Sigmoid colon (tissue), 7 donors: ENCODE results near the gene LTBP1. TPM values are rescaled to one million over a fixed set of nuclear protein-coding genes. Genes with fewer than 3 reads are reported as not detected.

Experiments
- DNase-seq: peaks from one replicate; pipeline ENCODE4 v3.0.0-alpha.2; 2019
- H3K27ac ChIP-seq, 4 donors: fragments of 200-600 bp; sonication (generic); one replicate each; pipeline ENCODE4 v1.5.1; 2016 to 2019; ENCODE audit warnings: mild to moderate bottlenecking in 1 of 4
- H3K27me3 ChIP-seq, 3 donors: fragments of 200-600 bp; sonication (generic); one replicate each; pipeline ENCODE4 v1.5.1; 2019; ENCODE audit warnings: mild to moderate bottlenecking in 1 of 3
- H3K36me3 ChIP-seq, 4 donors: fragments of 200-600 bp; sonication (generic); one replicate each; pipeline ENCODE4 v1.5.1; 2016 to 2019
- H3K4me1 ChIP-seq, 4 donors: fragments of 200-600 bp; sonication (generic); one replicate each; pipeline ENCODE4 v1.5.1; 2017 to 2019
- H3K4me3 ChIP-seq, 4 donors: fragments of 200-600 bp; sonication (generic); one replicate each; pipeline ENCODE4 v1.5.1; 2017 to 2019; ENCODE audit warnings: mild to moderate bottlenecking in 2 of 4, moderate library complexity in 1 of 4
- H3K9me3 ChIP-seq, 4 donors: fragments of 200-600 bp in 3 of 4; sonication (generic) in 3 of 4; one replicate each; pipeline versions ENCODE4 v1.5.1 to v1.6.1; 2013 to 2019
- EP300 ChIP-seq, 4 donors: sonication (generic); formaldehyde crosslinking; IDR thresholded peaks; one replicate each; pipeline ENCODE4 v1.6.1; 2017; ENCODE audit warnings: antibody characterized with exemption in 4 of 4
- POLR2A ChIP-seq, 2 donors: fragments of 450-650 bp; IDR thresholded peaks; one replicate each; pipeline ENCODE4 v1.6.1; 2016; ENCODE audit warnings: antibody characterized with exemption in 2 of 2, mild to moderate bottlenecking in 2 of 2, moderate library complexity in 2 of 2
- POLR2AphosphoS5 ChIP-seq, 4 donors: sonication (generic); formaldehyde crosslinking; IDR thresholded peaks; one replicate each; pipeline ENCODE4 v1.6.1; 2017; ENCODE audit warnings: antibody characterized with exemption in 4 of 4
- WGBS, 2 donors: extraction: QIAGEN DNeasy Blood & Tissue Kit; methylation state at CpG; one replicate each; pipeline ENCODE4 v1.1.7; 2013; 5-methylcytosine and 5-hydroxymethylcytosine counted together
- intact Hi-C: fragments of 100-400 bp; cut with DNase I; formaldehyde crosslinking; loops from one replicate; pipeline ENCODE4 v1.15.1; 2023
- polyA plus RNA-seq, 3 donors: library from polyadenylated mRNA; stranded (reverse); fragments of 200-250 nt; gene quantifications; one replicate each; pipeline ENCODE4 v1.2.3, GENCODE V29; 2013
- total RNA-seq, 4 donors: library from RNA; depleted of rRNA; stranded (reverse); fragments of >200 nt; gene quantifications; one replicate each; pipeline ENCODE4 v1.1.0, GENCODE V29; 2016
- TF ChIP-seq, protein P1 (sequence below), 4 experiments: fragments of 450-650 bp in 3 of 4; fragments of 200-600 bp in 1 of 4; IDR thresholded peaks; one replicate each; pipeline ENCODE4 v1.5.1; 2016 to 2019; ENCODE audit warnings: antibody characterized with exemption in 4 of 4, mild to moderate bottlenecking in 3 of 4, moderate library complexity in 2 of 4
- donor health status: healthy with polysubstance abuse.
- donor health status: Bipolar disorder and iron deficiency.
- donor health status: healthy.

LTBP1 gene
- total and polyA plus RNA-seq, 7 donors, result 3.0 to 102 (median 34.2) TPM

DNA sequence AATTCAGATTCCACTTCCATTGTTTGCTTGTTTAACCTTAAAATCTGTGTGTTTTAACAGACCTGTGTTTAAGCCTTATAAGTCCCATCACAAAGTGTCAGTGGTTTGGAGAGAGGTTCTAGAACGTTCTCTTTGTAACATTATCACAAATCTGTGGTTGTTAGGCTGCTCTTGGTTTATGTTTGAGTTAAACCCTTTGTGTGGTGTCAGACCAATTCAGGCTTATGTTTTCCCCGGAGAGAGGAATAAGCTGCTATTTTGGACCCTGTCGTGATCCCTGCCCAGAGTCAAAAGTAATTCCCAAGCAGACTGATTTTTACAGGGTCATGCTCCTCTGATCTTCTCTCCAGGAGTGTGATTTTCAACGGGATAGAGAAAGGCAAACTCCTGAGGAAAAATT, 43.8 kb upstream of the LTBP1 start:
- intact Hi-C loops, result no loop called here
- no peak for TF ChIP-seq POLR2AphosphoS5 (IDR thresholded peaks at IDR 0.05)
- TF ChIP-seq POLR2A (IDR thresholded peaks at IDR 0.05), result no peak
- TF ChIP-seq, protein P1, sequence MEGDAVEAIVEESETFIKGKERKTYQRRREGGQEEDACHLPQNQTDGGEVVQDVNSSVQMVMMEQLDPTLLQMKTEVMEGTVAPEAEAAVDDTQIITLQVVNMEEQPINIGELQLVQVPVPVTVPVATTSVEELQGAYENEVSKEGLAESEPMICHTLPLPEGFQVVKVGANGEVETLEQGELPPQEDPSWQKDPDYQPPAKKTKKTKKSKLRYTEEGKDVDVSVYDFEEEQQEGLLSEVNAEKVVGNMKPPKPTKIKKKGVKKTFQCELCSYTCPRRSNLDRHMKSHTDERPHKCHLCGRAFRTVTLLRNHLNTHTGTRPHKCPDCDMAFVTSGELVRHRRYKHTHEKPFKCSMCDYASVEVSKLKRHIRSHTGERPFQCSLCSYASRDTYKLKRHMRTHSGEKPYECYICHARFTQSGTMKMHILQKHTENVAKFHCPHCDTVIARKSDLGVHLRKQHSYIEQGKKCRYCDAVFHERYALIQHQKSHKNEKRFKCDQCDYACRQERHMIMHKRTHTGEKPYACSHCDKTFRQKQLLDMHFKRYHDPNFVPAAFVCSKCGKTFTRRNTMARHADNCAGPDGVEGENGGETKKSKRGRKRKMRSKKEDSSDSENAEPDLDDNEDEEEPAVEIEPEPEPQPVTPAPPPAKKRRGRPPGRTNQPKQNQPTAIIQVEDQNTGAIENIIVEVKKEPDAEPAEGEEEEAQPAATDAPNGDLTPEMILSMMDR (IDR thresholded peaks at IDR 0.05), result no peak
- TF ChIP-seq EP300 (IDR thresholded peaks at IDR 0.05), result no peak
- Histone ChIP-seq H3K9me3 (no peaks in the 10 kb centered on the region), H3K27me3 (no peaks in the 10 kb centered on the region), H3K27ac (no peak overlapping the region), H3K4me3 (no peak overlapping the region), H3K36me3 (no peaks in the 10 kb centered on the region), H3K4me1 (peaks cover 0 to 3% (median 1%) of the 10 kb centered on the region in 4 donors)
- 53 to 59% methylated on average over 4 of the region's 4 CpGs for WGBS, 2 donors
- DNase-seq, result no peak

DNA sequence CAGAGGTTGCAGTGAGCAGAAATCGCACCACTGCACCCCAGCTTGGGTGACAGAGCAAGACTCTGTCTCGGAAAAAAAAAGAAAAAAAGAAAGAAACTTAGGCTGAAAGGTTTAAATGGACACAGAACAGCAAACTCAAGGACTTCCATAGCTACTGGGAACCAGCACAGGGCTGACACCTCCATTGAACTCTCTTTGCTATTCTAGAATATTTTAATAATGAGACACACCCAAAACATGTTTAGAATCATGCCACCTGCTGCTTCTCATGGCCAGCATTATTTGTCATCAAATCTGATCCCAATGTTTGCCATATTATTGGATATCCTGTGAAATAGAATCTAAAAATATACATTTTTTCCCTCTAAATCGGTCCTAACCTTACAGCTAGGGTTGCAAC, 42.7 kb upstream of the LTBP1 start:
- Histone ChIP-seq H3K9me3 (no peaks in the 10 kb centered on the region), H3K27me3 (no peaks in the 10 kb centered on the region), H3K4me3 (no peak overlapping the region), H3K27ac (no peak overlapping the region), H3K4me1 (peaks cover 0 to 3% (median 1%) of the 10 kb centered on the region in 4 donors), H3K36me3 (no peaks in the 10 kb centered on the region)
- DNase-seq, result no peak
- intact Hi-C loops, result no loop called here
- 87 to 93% methylated on average over 3 of the region's 3 CpGs for WGBS, 2 donors
- TF ChIP-seq POLR2A (IDR thresholded peaks at IDR 0.05) (no peak), POLR2AphosphoS5 (IDR thresholded peaks at IDR 0.05) (no peak), EP300 (IDR thresholded peaks at IDR 0.05) (no peak)
- TF ChIP-seq, protein P1 (IDR thresholded peaks at IDR 0.05), result no peak

DNA sequence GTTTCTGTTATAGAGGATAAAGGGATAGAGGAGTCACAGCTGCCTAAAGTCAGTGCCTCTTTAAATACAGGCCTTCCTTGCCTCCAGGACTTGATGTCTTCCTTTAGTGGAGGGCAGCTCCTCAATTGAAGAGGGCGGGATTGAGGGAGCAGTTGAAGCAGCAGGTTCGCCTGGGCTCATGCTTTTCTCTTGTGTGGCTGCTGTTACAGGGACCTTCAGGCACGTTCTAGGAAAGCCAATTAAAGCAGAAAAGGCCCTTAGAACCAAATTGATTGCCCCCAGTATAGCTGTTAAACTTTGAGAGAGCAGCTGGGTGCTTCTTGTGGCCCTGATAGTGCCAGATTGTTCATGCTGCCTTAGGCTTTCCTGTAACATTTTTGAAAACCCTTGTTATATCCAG, 42.0 kb upstream of the LTBP1 start:
- no peak for DNase-seq
- H3K36me3 ChIP-seq, result no peaks in the 10 kb centered on the region
- H3K4me1 ChIP-seq, result peaks cover 0 to 3% (median 1%) of the 10 kb centered on the region in 4 donors
- TF ChIP-seq POLR2AphosphoS5 (IDR thresholded peaks at IDR 0.05) (no peak), EP300 (IDR thresholded peaks at IDR 0.05) (no peak)
- no peak overlapping the region for H3K4me3 ChIP-seq
- WGBS, 2 donors, result 64 to 67% methylated on average over 3 of the region's 3 CpGs
- intact Hi-C loops, result no loop called here
- no peak overlapping the region for H3K27ac ChIP-seq
- no peaks in the 10 kb centered on the region for H3K9me3 ChIP-seq
- no peaks in the 10 kb centered on the region for H3K27me3 ChIP-seq

DNA sequence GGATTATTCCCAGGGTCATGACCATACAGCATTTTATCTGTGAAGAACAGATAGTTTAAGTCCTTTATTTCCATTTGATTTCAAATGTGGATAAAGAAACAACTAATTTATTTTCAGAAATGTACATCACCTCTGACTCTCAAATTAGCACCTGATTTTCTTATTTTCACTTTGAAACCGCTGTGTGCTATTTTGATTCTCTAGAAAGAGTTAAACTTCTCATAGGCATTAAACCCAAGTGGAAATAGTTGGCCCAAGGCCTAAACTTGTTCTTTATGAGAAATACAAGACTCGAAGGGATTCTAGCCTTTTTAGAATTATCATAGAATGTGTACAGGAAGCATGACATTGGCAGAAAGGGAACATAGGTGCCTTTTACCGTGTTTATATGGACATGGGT, 41.5 kb upstream of the LTBP1 start:
- TF ChIP-seq POLR2A (IDR thresholded peaks at IDR 0.05) (no peak), EP300 (IDR thresholded peaks at IDR 0.05) (no peak), POLR2AphosphoS5 (IDR thresholded peaks at IDR 0.05) (no peak)
- TF ChIP-seq, protein P1 (IDR thresholded peaks at IDR 0.05), result no peak
- Histone ChIP-seq H3K4me1 (peaks cover 0 to 3% (median 1%) of the 10 kb centered on the region in 4 donors), H3K27me3 (no peaks in the 10 kb centered on the region), H3K36me3 (no peaks in the 10 kb centered on the region), H3K4me3 (no peak overlapping the region), H3K9me3 (no peaks in the 10 kb centered on the region), H3K27ac (no peak overlapping the region)
- WGBS, 2 donors, result 63 to 79% methylated on average over 3 of the region's 3 CpGs
- intact Hi-C loops, result no loop called here
- no peak for DNase-seq

DNA sequence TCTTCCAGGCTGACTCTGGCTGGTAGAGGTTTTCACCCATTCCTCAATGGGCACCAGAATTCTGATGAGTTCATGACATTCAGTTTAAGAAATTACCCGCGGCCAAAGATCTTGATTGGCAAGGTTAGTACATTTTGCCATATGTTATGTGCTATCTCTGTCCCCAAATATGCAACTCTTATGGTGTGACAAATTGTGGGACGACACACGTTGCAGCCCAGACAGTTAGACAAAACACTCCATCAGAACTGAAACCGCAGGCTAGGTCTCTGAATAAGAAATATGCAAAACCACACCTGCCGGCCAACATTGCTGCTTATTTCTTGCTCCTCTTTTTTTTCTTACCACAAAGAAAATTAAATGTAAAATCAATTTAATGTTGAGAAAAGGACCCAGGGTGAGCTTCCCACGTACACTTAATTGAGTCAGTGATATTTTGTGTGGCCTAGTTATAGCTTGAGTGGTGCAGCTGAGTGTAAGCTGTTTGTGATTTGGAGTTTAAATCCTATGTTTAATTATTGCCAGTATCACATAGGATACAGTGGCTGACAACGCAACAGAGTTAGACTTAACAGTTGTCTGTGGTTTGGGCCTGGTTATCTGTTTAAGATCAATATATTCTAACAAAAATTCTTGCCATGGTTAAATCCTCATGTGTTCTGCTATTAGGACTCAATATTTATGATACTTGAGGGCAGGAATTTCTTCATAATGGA, 35.7 kb upstream of the LTBP1 start:
- no peaks in the 10 kb centered on the region for H3K36me3 ChIP-seq
- TF ChIP-seq POLR2AphosphoS5 (IDR thresholded peaks at IDR 0.05), result no peak
- TF ChIP-seq POLR2A (IDR thresholded peaks at IDR 0.05), result no peak
- TF ChIP-seq, protein P1 (IDR thresholded peaks at IDR 0.05), result no peak
- TF ChIP-seq EP300 (IDR thresholded peaks at IDR 0.05), result no peak
- H3K27ac ChIP-seq, result no peak overlapping the region
- H3K9me3 ChIP-seq, result no peaks in the 10 kb centered on the region
- WGBS, 2 donors, result 83 to 90% methylated on average over 8 of the region's 8 CpGs
- DNase-seq, result no peak
- H3K4me1 ChIP-seq, result no peaks in the 10 kb centered on the region
- H3K4me3 ChIP-seq, result no peak overlapping the region
- intact Hi-C loops, result no loop called here
- no peaks in the 10 kb centered on the region for H3K27me3 ChIP-seq
